HG03439 (cell line): Measurements from ENCODE around the gene FASLG.
A peak's percentile ranks its signal among the peaks of the same experiment; 100 is the strongest.
"Not testable (repeated sequence)": the region's sequence is repeated elsewhere in the genome, so short reads cannot be mapped to it uniquely, and the experiment has no call there.

Source experiments
- ATAC-seq: cut with Tn5 transposase; IDR thresholded peaks from one replicate; pipeline ENCODE4 v1.9.1; 2021; ENCODE audit warnings: mild to moderate bottlenecking, moderate library complexity; ENCODE audit not compliant: unreplicated experiment

FASLG gene, protein sequence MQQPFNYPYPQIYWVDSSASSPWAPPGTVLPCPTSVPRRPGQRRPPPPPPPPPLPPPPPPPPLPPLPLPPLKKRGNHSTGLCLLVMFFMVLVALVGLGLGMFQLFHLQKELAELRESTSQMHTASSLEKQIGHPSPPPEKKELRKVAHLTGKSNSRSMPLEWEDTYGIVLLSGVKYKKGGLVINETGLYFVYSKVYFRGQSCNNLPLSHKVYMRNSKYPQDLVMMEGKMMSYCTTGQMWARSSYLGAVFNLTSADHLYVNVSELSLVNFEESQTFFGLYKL

DNA sequence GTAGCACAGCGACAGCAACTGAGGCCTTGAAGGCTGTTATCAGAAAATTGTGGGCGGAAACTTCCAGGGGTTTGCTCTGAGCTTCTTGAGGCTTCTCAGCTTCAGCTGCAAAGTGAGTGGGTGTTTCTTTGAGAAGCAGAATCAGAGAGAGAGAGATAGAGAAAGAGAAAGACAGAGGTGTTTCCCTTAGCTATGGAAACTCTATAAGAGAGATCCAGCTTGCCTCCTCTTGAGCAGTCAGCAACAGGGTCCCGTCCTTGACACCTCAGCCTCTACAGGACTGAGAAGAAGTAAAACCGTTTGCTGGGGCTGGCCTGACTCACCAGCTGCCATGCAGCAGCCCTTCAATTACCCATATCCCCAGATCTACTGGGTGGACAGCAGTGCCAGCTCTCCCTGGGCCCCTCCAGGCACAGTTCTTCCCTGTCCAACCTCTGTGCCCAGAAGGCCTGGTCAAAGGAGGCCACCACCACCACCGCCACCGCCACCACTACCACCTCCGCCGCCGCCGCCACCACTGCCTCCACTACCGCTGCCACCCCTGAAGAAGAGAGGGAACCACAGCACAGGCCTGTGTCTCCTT is at the start of gene FASLG:
Gene FASLG, plus strand, starts transcription at position 233 of the 583 bp plus-strand sequence. Its CDS starts 99 bp downstream, at position 332.
- no peak for ATAC-seq

GRCh38 chr1:172609528-172609927 is 49.4 kb upstream of the FASLG start:
- no peak for ATAC-seq

- ATAC-seq, result no peak
These were observed 46.4 kb upstream of the FASLG start for GRCh38 chr1:172612478-172612877.

DNA sequence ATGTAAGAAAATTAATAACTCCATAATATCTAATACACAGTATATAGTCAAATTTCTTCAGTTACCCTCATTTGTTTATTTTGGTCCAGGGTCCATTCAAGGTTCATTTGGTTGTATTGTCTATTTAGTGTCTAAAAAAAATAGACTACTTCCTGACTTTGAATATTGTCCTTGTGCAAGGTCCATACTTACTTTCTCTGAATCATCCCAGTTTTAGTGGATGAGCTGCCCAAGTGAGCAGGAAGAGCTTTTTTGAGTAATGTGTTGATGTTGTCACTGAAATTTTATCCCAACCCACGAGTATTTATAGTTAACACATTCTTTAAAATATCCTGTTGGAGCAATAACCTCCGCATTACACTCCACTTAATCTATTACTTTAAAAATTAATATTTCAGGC is 45.6 kb upstream of the FASLG start:
- no peak for ATAC-seq

GRCh38 chr1:172616195-172616594 is 42.7 kb upstream of the FASLG start:
- ATAC-seq, result no peak

- no peak for ATAC-seq
These were observed 42.3 kb upstream of the FASLG start for GRCh38 chr1:172616636-172617035.

DNA sequence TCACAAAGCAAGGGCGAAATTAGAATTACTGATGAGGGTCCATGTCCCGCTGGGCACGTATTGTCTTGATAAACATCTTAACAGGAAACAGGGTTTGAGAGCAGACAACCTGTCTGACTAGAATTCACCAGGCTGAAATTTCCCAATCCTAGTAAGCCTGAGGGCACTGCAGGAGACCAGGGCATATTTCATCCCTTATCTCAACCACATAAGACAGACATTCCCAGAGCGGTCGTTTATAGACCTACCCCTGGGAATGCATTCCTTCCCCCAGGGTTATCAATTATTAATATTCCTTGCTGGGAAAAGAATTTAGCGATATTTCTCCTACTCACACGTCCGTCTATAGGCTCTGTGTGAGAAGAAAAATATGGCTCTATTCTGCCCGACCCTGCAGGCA is 38.3 kb upstream of the FASLG start:
- not testable (repeated sequence) for ATAC-seq

DNA sequence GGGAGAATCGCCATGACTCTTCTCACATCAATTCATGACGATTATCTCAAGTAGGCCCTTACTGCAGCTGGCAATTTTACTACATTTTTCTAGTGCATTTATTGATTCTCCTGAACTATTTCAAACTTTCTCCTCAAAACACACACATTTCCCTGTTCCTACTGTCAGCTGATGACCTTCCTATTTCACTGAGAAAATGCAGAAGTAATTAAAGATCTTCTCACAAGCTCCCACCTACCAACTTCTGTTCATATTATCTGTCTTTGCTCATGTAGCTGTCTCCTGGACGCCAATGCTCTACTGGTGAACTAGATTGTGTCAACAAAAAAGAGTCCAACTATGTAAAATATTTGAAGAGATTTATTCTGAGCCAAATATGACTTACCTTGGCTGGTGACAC is 36.4 kb upstream of the FASLG start:
- no peak for ATAC-seq

DNA sequence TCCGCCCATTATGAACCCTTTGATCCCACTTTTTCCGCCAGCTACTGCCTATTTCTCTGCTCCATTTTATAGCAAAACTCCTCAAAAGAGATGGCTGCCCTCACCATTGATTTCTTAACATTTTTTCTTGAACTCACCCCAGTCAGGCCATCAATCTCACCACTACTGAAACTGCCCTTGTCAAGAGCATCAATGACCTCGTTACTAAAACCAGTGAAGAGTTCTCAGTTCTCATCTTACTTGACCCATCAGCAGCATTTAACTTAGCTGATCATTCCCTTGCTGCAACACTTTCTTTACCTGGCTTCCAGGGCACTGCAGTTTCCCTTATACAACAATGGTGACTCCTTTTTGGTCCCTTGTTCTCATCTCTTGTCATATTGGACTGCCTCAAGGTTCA is 35.2 kb upstream of the FASLG start:
- ATAC-seq, result no peak

DNA sequence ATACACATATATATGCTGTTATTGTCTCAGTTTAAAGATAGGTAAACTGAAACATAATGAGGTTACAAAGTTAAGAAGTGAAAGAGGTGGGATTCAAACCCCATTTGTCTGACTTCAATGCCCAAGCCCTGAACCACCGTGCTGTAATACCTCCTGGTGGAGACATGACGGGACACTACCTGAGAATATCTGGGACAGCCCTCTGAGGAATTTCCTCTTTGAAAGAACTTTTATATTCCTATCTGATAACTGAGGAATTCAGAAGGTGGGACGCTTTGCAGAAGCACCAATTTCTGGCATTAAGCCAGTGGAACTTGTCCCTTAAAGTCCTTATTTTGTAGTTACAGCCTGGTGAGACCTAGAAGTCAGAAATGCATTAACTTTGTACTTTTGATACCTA is 32.1 kb upstream of the FASLG start:
- no peak for ATAC-seq

DNA sequence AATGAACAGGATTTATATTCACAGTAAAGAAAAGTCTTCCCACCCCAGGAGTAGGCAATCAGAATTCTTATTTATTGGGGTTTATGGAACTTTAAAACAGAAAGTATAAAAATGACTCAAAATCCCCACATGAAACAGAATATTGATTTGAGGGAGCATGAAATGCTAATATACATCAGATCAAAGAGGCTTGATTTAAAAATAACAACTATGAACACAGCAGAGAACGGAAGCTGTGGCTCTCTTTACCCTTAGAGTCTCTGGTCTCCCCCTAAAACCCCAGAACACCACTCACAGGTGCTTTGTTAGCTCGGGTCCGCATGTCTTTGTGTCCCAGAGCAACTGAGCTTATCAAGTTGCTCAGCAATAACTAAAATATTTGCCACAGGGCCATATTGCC is 31.2 kb upstream of the FASLG start:
- no peak for ATAC-seq

DNA sequence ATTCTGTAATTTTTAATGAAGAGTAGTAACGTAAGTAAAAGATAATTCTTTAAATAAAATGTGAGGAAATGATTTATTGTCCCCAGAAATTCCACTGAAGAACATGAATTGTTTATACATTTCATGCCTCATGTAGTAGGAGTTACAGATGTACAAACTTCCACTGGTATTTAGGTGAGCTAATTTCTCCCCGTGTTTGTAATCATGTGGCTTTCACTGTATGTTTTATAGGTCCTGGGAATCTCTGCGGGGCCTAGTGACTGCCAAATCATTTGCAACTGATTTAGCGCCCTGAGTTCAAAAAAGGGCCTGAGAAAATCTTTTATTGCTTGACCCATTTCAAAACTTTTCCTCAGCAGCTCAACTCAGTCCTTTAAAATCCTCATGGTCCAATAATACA is 30.5 kb upstream of the FASLG start:
- ATAC-seq, result no peak

- ATAC-seq, result no peak
These were observed 29.7 kb upstream of the FASLG start for GRCh38 chr1:172629170-172629569.

- ATAC-seq, result no peak
These were observed 29.3 kb upstream of the FASLG start for GRCh38 chr1:172629638-172630037.

DNA sequence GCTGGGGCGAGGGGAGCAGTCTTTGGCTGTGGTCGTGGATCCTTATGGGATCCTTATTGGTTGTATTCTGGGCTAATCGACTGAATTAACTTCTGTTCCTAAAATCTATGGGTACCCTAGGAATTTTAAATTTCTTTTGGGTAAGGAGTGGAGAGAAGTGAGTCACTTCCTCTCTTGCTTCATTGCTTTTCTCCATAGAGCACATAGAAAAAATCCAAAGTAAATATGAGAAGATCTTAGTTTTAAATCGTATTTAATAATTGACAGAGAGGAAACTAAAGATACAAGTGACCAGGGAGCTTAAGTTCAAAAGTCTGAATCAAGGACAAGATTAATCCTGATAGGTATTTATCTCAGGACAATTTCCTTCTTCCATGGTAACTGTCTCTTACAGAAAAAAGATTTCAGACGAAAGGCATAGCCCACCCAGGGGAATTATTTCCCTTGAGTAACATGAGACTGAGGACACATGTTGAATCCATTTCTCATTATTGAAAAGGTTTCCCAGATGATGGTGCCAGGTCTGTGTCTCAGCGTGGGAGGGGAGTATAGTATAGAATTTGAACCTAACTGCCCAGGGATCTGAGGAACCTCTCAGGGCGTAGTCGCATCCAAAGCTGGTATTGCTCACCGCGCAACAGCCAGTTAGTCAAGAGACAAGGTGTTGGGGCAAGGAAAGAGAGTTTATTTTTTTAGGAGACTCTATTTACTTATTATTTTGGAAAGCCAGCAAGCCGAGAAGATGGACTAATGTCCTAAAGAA is 28.7 kb upstream of the FASLG start:
- ATAC-seq, result no peak

DNA sequence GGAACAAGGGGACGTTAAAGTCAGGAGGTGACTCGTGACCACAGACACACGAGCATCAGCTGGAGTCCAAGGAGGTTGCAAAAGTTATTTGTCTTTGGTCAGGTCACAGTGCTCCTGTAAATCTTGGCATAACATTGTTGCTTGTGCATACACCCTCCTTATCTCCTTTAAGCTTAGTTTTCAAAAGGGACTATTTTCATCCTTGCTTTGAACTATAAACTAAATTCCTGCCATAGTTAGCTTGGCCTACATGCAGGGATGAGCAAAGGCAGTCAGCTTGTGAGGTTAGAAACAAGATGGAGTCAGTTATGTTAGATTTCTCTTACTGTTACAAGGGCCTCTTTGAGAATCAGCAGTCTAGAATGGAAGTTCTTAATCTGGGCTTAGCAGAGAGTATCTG is 28.0 kb upstream of the FASLG start:
- no peak for ATAC-seq

DNA sequence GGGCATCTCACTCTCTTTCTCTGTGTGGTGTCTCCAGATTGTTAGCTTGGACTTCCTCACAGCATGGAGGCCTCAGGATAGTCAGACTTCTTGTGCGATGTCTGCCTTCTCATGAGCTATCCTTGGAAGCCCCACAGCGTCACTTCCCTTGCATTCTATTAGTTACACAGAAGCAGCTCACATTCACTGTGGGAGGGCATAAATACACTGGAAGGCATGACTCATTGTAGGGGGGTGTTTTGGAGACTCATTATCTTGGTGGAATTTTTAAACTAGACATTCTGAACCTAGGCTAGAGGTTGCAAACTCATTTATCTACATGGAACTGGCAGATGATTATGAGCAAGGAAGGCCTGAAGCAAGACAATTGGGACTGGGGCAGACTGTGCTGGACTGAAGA is 21.4 kb upstream of the FASLG start:
- ATAC-seq, result no peak

GRCh38 chr1:172638249-172638648 is 20.7 kb upstream of the FASLG start:
- ATAC-seq, result no peak

GRCh38 chr1:172638885-172639831 is 19.7 kb upstream of the FASLG start:
- ATAC-seq, result peak; percentile 74

DNA sequence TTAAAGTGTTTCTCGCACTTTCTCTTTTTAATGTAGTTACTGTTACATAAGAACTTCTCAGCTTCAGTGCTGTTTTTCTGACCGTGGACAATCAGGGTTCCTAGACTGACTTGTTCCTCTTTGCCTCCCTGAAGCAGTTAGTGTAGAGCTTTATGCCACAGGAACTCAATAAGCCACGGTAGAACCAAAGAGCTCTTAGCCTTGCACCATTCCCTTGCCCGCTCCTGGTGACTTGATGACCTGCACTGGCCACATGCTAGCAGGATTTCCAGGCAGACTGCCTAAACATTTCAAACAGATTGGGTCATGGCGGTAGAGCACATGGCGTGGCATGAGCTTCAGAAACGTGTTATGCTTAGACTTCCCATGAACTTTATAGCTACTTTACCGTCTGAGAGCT is 18.8 kb upstream of the FASLG start:
- ATAC-seq, result no peak

GRCh38 chr1:172641492-172641891 is 17.4 kb upstream of the FASLG start:
- no peak for ATAC-seq
